ENCODE measurements around the gene DPH3.

DPH3 gene

DNA sequence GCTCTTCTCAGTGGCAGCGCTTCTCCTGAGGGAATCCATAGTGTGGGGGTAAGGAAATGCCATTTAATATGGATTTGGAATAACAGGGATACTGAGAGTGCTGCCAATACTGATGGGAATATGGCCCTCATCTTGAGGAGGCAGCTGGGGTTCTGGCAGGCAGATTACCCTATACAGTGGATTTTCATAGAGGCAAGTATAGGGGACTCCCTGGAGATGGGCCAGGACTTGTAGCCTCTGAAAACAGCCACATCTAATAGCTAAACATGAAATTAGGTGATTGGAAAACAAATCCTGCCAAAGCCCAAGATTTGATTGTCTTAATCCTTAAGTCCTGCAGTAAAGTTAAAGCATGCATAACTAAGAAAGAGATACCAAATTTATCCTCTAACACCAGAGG lies 30.9 kb downstream of the DPH3 start:
- DNase-seq (ENCODE audit: low spot score) = no peak

DNA sequence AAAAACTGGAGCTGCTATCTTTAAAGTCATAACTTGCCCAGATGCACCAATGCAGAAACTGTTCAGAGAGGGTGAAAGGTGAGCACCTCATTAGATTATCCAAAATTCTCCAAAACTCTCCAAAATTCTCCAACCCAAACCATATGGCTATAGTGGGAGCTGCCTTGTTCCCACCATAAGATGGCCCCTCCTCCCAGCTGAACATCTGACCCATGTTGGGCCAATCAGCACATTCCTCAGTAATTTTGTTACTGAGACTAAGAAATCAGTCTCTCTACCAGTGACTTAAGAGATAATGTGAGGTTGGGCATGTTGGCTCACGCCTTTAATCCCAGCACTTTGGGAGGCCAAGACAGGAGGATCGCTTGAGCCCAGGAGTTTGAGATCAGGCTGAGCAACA lies 32.8 kb downstream of the DPH3 start:
- DNase-seq (ENCODE audit: low spot score) = no peak

DNA sequence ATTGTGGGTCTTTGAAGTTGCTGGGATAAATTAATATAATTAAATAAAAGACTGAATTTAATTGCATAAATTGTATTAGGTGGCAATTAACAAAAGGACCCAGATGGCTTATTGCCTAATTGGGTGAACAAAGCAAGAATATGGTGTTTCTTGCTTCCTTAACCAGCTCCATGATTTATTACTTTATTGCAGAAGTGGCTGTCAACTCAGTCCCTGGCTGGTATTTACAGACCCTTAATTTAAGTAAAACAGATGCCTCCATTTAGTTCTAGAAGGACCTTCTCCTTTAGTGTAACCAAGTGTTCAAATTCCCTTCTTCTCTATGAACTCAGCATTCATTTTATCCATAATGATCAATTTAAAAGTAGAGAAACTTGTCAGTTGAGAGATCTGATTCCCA lies 35.1 kb downstream of the DPH3 start:
- DNase-seq (ENCODE audit: low spot score) = no peak

GRCh38 chr3:16227566-16227965 lies 37.2 kb downstream of the DPH3 start:
- no peak for DNase-seq (ENCODE audit: low spot score)

- DNase-seq (ENCODE audit: low spot score) = no peak
These were observed 40.4 kb downstream of the DPH3 start for GRCh38 chr3:16224325-16224724.

GRCh38 chr3:16222547-16222946 lies 42.2 kb downstream of the DPH3 start:
- DNase-seq (ENCODE audit: low spot score) = no peak

GRCh38 chr3:16221990-16222389 lies 42.8 kb downstream of the DPH3 start:
- DNase-seq (ENCODE audit: low spot score) = no peak

DNA sequence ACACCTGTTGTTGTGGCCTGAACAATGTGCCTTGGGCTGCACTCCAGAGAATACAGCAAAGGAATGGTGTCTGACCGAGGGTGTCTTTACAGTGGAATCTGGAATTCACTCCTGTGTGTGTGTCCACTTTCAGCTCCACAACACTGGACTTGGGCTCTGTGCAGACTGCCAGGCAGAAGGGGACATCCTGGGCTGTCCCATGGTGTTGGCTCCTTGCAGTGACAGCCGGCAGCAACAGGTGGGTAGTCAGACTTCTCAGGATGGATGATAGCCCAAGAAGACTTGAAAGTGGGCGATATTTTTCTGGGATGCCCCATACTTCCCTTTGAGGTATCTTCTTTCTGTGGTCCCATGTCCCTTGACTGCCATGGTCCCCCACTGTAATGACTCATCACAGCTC lies 45.0 kb downstream of the DPH3 start:
- no peak for DNase-seq (ENCODE audit: low spot score)

DNA sequence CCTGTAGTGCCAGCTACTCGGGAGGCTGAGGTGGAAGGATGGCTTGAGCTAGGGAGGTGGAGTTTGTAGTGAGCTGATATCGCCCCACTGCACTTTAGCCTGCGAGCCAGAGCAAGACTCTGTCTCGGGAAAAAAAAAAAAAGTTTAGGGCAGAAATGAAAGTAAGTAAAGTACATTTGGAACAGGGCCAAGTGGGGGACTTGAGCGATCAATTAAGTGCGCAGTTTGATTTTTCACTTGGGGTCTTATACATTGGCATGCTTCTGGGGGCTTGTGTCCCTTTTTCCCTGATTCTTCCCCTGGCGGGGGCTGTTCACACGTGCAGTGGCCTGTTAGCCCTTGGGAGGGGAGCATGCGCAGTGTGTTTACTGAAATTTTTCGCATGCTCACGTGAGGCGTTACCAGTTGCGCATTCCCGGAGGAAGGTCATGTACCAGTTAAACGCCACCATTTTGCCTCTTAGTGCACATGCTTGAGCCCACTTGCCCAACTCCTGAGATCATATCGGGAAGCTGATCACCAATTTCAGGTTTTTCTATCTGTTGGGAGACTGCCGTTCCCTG lies 48.3 kb downstream of the DPH3 start:
- no peak for DNase-seq (ENCODE audit: low spot score)

- no peak for DNase-seq (ENCODE audit: low spot score)
These were observed 50.4 kb downstream of the DPH3 start for GRCh38 chr3:16214366-16214765.

DNA sequence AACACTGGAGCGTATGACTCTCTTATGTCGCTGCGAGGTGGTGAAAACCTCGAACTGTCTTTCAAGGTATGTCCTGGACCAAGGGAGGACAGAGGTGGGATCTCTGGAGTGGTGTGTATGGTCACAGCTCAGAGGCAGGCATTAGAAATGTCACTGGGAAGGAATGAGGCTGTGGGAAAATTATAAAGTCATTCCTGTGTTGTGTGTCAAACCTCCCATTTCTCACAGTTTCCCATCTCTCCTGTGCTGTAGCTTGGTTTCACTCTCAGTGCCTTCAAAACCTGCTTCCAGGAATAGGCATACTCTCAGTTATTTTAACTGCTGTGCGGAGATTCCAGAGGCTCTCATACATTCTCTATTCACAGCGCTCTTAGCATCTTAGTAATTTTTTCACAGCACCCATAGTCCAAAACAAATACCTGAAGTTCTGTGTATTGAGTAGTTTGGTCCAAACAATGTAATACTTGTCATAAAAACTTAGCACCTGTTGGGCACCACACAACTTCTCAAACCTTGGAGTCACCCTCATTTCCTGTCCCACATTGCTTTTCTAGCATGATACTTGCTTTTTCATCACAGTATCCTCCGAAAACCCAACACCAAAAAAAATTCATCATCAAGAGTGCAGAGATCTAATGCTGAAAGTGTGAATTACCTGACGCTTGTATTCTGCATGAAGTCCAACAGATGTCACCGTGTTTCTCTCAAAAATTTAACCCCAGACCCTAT lies 53.4 kb downstream of the DPH3 start:
- DNase-seq (ENCODE audit: low spot score) = peak; percentile 40
